Measurements from ENCODE around the gene BMP6. TPM values are rescaled to one million over a fixed set of nuclear protein-coding genes. Genes with fewer than 3 reads are reported as not detected.
"Not testable (repeated sequence)": the region's sequence is repeated elsewhere in the genome, so short reads cannot be mapped to it uniquely, and the experiment has no call there.

Gene BMP6
- total RNA-seq, 1 donor from 2014 or later, result 3.2 TPM

DNA sequence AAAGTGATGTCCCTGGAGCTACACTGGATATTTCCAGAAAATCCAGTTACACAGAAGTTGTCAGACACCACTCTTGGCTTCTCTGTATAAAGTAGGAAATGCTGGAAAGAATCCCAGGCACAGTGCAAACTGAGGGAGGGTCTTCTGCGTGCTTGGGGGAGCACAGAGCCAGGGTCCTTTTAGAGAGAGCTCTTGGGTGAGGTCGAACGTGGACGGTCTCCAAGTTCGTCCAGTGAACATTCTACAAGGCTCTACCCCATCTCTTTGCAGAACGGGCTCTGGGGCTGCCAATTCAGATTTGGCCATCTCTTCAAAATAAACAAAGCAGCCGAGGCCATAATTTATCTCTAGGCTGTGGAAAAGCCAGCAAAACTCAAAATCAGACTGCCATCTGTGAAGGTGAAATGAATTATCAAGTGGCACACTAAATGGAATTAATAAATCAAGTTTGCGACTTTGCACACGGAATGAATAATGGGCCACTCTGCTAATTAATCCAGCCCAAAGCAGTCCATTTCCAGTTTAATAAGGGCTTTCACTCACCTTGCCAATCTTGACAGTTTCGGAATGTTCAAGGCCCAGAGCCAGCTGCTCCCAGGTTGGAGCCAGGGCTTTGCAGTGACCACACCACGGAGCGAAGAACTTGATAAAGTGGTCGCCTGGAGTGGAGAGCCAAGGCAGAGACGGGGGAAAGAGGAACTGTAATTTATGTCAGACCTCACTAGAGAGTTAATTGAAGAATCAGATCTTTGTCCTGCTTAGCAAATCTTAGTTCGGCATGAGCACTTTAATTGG lies 165.4 kb downstream of the BMP6 start:
- no peak overlapping the region for H3K4me3 ChIP-seq
- no peak overlapping the region for H3K27ac ChIP-seq
- H3K27me3 ChIP-seq, result no peaks in the 10 kb centered on the region
- no peak for DNase-seq (ENCODE audit: extremely low spot score in 2 of 2)
- H3K4me1 ChIP-seq, result no peaks in the 10 kb centered on the region
- TF ChIP-seq POLR2A (IDR thresholded peaks at IDR 0.05), result no peak
- TF ChIP-seq, protein P1, sequence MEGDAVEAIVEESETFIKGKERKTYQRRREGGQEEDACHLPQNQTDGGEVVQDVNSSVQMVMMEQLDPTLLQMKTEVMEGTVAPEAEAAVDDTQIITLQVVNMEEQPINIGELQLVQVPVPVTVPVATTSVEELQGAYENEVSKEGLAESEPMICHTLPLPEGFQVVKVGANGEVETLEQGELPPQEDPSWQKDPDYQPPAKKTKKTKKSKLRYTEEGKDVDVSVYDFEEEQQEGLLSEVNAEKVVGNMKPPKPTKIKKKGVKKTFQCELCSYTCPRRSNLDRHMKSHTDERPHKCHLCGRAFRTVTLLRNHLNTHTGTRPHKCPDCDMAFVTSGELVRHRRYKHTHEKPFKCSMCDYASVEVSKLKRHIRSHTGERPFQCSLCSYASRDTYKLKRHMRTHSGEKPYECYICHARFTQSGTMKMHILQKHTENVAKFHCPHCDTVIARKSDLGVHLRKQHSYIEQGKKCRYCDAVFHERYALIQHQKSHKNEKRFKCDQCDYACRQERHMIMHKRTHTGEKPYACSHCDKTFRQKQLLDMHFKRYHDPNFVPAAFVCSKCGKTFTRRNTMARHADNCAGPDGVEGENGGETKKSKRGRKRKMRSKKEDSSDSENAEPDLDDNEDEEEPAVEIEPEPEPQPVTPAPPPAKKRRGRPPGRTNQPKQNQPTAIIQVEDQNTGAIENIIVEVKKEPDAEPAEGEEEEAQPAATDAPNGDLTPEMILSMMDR (IDR thresholded peaks at IDR 0.05), result no peak
- TF ChIP-seq POLR2AphosphoS5 (IDR thresholded peaks at IDR 0.05; ENCODE audit: insufficient read depth in 1 of 2, low read depth in 1 of 2), result no peak
- intact Hi-C loops (cut with DNase I), result no loop called here
- H3K9me3 ChIP-seq, result no peaks in the 10 kb centered on the region
- peaks cover 0 to 82% of the 10 kb centered on the region in 2 donors for H3K36me3 ChIP-seq

DNA sequence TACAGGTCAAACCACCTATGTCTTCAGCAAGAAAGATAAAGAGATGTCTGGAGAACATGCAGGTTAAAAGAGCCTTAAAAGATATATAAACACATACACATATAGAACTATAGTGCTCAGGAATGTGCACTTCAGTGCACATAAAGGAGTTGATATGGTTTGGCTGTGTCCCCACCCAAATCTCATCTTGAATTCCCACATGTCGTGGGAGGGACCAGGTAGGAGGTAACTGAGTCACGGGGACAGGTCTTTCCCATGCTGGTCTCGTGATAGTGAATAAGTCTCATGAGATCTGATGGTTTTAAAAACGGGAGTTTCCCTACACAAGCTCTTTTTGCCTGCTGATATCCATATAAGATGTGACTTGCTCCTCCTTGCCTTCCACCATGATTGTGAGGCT lies 166.5 kb downstream of the BMP6 start:
- H3K27me3 ChIP-seq; H3K27ac ChIP-seq; H3K4me1 ChIP-seq; DNase-seq (ENCODE audit: extremely low spot score in 2 of 2); intact Hi-C loops (cut with DNase I); H3K9me3 ChIP-seq; H3K4me3 ChIP-seq: not testable (repeated sequence)
- peaks cover 0 to 79% of the 10 kb centered on the region in 2 donors for H3K36me3 ChIP-seq

DNA sequence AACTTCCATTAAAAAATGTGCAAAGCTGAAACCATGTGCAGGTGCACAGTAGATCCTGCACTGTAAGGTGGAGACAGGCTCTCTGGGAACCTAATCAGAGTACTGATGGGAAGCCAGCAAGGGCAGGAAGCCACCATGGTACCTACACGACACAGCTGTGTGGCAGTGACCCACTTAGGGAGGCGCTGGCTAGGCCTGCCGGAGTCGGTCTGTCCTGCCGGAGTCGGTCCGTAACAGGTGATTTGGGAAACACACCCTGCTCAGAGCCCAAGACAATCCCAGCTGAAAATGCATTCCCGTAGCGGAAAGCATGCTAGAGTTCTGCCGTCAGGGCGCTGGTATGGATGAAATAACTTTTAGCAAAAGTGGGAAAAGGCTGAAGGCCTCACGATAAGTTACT lies 167.4 kb downstream of the BMP6 start:
- H3K9me3 ChIP-seq, result no peaks in the 10 kb centered on the region
- no peak for DNase-seq (ENCODE audit: extremely low spot score in 2 of 2)
- intact Hi-C loops (cut with DNase I), result no loop called here
- peaks cover 0 to 78% of the 10 kb centered on the region in 2 donors for H3K36me3 ChIP-seq
- TF ChIP-seq POLR2A (IDR thresholded peaks at IDR 0.05) (no peak), POLR2AphosphoS5 (IDR thresholded peaks at IDR 0.05; ENCODE audit: insufficient read depth in 1 of 2, low read depth in 1 of 2) (no peak)
- TF ChIP-seq, protein P1 (IDR thresholded peaks at IDR 0.05), result no peak
- no peak overlapping the region for H3K27ac ChIP-seq
- H3K4me1 ChIP-seq, result no peaks in the 10 kb centered on the region
- no peaks in the 10 kb centered on the region for H3K27me3 ChIP-seq
- no peak overlapping the region for H3K4me3 ChIP-seq

DNA sequence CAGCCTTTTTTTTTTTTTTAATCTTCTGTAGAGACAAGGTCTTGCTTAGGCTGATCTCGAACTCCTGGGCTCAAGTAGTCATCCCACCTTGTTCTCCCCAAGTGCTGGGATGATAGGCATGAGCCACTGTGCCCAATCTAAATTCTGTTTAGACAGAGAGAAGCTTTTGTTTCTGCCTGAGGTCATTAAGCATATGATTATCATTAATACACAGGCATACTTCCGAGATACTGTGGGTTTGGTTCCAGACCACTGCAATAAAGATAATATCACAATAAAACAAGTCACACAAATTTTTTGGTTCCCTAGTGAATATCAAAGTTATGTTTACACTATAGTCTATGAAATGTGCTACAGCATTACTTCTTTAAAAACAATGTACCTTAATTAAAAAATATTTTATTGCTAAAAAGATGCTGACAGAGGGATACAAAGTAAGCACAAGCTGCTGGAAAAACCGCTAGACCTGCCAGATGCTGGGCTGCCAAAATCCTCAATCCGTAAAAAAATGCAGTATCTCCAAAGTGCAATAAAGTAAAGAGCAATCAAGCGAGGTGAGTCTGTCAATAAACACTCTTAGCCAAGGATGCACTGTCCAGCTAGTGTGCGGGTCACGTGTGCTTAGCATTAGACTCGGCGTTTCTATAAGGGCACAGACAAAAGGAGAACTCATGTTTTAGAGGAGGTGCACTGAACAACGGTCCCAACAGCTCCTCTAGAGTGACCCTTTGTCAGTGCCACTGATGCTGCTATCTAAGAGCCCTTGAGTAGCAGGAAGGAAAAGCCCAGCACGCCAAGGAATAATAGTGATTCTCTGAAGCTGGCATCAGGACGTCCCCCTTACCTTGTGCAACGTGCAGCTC lies 168.6 kb downstream of the BMP6 start:
- DNase-seq (ENCODE audit: extremely low spot score in 2 of 2), result no peak
- no peak overlapping the region for H3K4me3 ChIP-seq
- no peaks in the 10 kb centered on the region for H3K9me3 ChIP-seq
- H3K27ac ChIP-seq, result no peak overlapping the region
- no peaks in the 10 kb centered on the region for H3K4me1 ChIP-seq
- no peaks in the 10 kb centered on the region for H3K27me3 ChIP-seq
- TF ChIP-seq POLR2AphosphoS5 (IDR thresholded peaks at IDR 0.05; ENCODE audit: insufficient read depth in 1 of 2, low read depth in 1 of 2) (no peak), POLR2A (IDR thresholded peaks at IDR 0.05) (no peak)
- TF ChIP-seq, protein P1 (IDR thresholded peaks at IDR 0.05), result no peak
- intact Hi-C loops (cut with DNase I), result no loop called here
- peaks cover 0 to 78% of the 10 kb centered on the region in 2 donors for H3K36me3 ChIP-seq

DNA sequence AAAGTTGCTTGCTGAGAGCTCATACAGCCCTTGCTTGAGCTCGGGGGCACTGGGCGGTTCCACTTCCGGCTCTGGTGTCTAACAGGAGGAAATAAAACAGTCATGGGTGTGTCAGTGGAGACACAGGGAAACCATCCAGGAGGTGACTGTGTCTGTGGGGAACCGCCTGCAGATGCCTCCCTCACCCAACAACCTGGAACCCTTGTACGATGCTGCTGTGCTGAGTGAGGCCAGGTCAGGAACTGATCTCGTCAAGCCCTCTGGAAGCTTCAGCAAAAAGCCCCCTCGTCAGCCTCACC lies 169.2 kb downstream of the BMP6 start:
- DNase-seq (ENCODE audit: extremely low spot score in 2 of 2), result no peak
- H3K36me3 ChIP-seq, result peaks cover 0 to 80% of the 10 kb centered on the region in 2 donors

More for the DNA sequence above, 169.2 kb downstream of the BMP6 start:
- TF ChIP-seq, protein P1 (IDR thresholded peaks at IDR 0.05), result no peak
- TF ChIP-seq POLR2A (IDR thresholded peaks at IDR 0.05) (no peak), POLR2AphosphoS5 (IDR thresholded peaks at IDR 0.05; ENCODE audit: insufficient read depth in 1 of 2, low read depth in 1 of 2) (no peak)
- no peak overlapping the region for H3K4me3 ChIP-seq
- no peaks in the 10 kb centered on the region for H3K27me3 ChIP-seq
- no peak overlapping the region for H3K27ac ChIP-seq
- no peaks in the 10 kb centered on the region for H3K9me3 ChIP-seq
- no peaks in the 10 kb centered on the region for H3K4me1 ChIP-seq
- intact Hi-C loops (cut with DNase I), result no loop called here

Measured in vagina (tissue), 2 donors.